HG02870 (cell line): ENCODE results near the gene RHCE.
"Not testable (repeated sequence)": the region's sequence is repeated elsewhere in the genome, so short reads cannot be mapped to it uniquely, and the experiment has no call there.

ENCODE experiments used
- ATAC-seq: cut with Tn5 transposase; IDR thresholded peaks from one replicate; pipeline ENCODE4 v1.9.1; 2021; ENCODE audit warnings: mild to moderate bottlenecking, moderate library complexity; ENCODE audit not compliant: unreplicated experiment

RHCE gene

GRCh38 chr1:25402947-25403803 is 17.4 kb downstream of the RHCE start:
- not testable (repeated sequence) for ATAC-seq

GRCh38 chr1:25398079-25398478 is 22.5 kb downstream of the RHCE start:
- not testable (repeated sequence) for ATAC-seq

GRCh38 chr1:25397549-25397948 is 23.1 kb downstream of the RHCE start:
- ATAC-seq, result not testable (repeated sequence)

GRCh38 chr1:25392841-25393240 is 27.8 kb downstream of the RHCE start:
- ATAC-seq, result no peak

GRCh38 chr1:25389721-25390120 is 30.9 kb downstream of the RHCE start:
- not testable (repeated sequence) for ATAC-seq

GRCh38 chr1:25388691-25389090 is 31.9 kb downstream of the RHCE start:
- ATAC-seq, result not testable (repeated sequence)

- not testable (repeated sequence) for ATAC-seq
Measured at GRCh38 chr1:25387096-25387495, 33.5 kb downstream of the RHCE start.

GRCh38 chr1:25383875-25384274 is 36.8 kb downstream of the RHCE start:
- ATAC-seq, result not testable (repeated sequence)

- ATAC-seq, result not testable (repeated sequence)
Measured at GRCh38 chr1:25383090-25383489, 37.5 kb downstream of the RHCE start.

- ATAC-seq, result not testable (repeated sequence)
Measured at GRCh38 chr1:25382543-25382942, 38.1 kb downstream of the RHCE start.

- ATAC-seq, result not testable (repeated sequence)
Measured at GRCh38 chr1:25378367-25378766, 42.3 kb downstream of the RHCE start.

- not testable (repeated sequence) for ATAC-seq
Measured at GRCh38 chr1:25371757-25372156, 48.9 kb downstream of the RHCE start.

GRCh38 chr1:25369691-25370271 is 50.8 kb downstream of the RHCE start:
- ATAC-seq, result not testable (repeated sequence)

GRCh38 chr1:25369241-25369640 is 51.4 kb downstream of the RHCE start:
- no peak for ATAC-seq

GRCh38 chr1:25362634-25363559 is 57.7 kb downstream of the RHCE start:
- not testable (repeated sequence) for ATAC-seq

- ATAC-seq, result no peak
Measured at GRCh38 chr1:25361901-25362300, 58.7 kb downstream of the RHCE start.

- no peak for ATAC-seq
Measured at GRCh38 chr1:25360596-25361581, 59.7 kb downstream of the RHCE start.

GRCh38 chr1:25356848-25357247 is 63.8 kb downstream of the RHCE start:
- ATAC-seq, result no peak

- no peak for ATAC-seq
Measured at GRCh38 chr1:25356441-25356840, 64.2 kb downstream of the RHCE start.

- no peak for ATAC-seq
Measured at GRCh38 chr1:25355841-25356395, 64.7 kb downstream of the RHCE start.
